Endothelial cell of umbilical vein (primary cell): ENCODE measurements around the gene RACGAP1. TPM values are rescaled to one million over a fixed set of nuclear protein-coding genes. Genes with fewer than 3 reads are reported as not detected.

ENCODE experiments used
- BruUV-seq: library from RNA; stranded (reverse); fragments of 400-500 nt; replicated peaks from 2 replicates; lab custom pipeline; 2021; lab: Mats Ljungman, UMichigan
- CTCF ChIA-PET: fragments of 300-600, 350-600 bp; sonication (Branson Sonifier 250); formaldehyde crosslinking; loops from one replicate; lab custom pipeline; 2021; ENCODE audit warnings: antibody characterized with exemption, inconsistent platforms; lab: Charles Lee
- POLR2A ChIA-PET: fragments of 300-600, 350-600 bp; sonication (Branson Sonifier 250); formaldehyde crosslinking; loops from one replicate; lab custom pipeline; 2021; ENCODE audit warnings: antibody characterized with exemption, inconsistent platforms; lab: Charles Lee
- DNase-seq: peaks from one replicate; pipeline ENCODE4 v3.0.0-alpha.2; 2011; ENCODE audit warnings: low read depth, low spot score
- FAIRE-seq: peaks from 2 replicates; lab custom pipeline; 2011; peaks lifted over from hg19 to GRCh38; lab: Jason Lieb, UNC
- H2AFZ ChIP-seq: 2 replicates; pipeline ENCODE4 v1.6.0; 2012; ENCODE audit warnings: low read depth, low read length, control low read depth, inconsistent platforms
- H3K27ac ChIP-seq: 2 replicates; pipeline ENCODE4 v1.5.1; 2011; ENCODE audit warnings: low read depth, mild to moderate bottlenecking, control low read depth, low read length, moderate library complexity; ENCODE audit not compliant: insufficient read depth
- H3K27me3 ChIP-seq, 2 experiments: 2 replicates each; pipeline versions ENCODE4 v1.6.0 to v1.6.1; 2011; ENCODE audit warnings: low read length in 2 of 2, mixed read lengths in 1 of 2; ENCODE audit not compliant: control insufficient read depth in 2 of 2, insufficient read depth in 2 of 2
- H3K36me3 ChIP-seq, 2 experiments: 2 replicates in 1 of 2; 3 replicates in 1 of 2; pipeline ENCODE4 v1.5.1; 2011; ENCODE audit warnings: low read length in 2 of 2, mild to moderate bottlenecking in 1 of 2, moderate library complexity in 1 of 2; ENCODE audit not compliant: control insufficient read depth in 2 of 2, insufficient read depth in 2 of 2; ENCODE audit errors: extremely low read depth in 1 of 2
- H3K4me1 ChIP-seq: 3 replicates; pipeline ENCODE4 v1.5.1; 2011; ENCODE audit warnings: mild to moderate bottlenecking, low read length; ENCODE audit not compliant: control insufficient read depth, insufficient read depth; ENCODE audit errors: extremely low read depth
- H3K4me2 ChIP-seq: 2 replicates; pipeline ENCODE4 v1.6.1; 2011; ENCODE audit warnings: low read length, control low read depth, mixed read lengths; ENCODE audit not compliant: insufficient read depth
- H3K4me3 ChIP-seq, 3 experiments: fragments of 200-600 bp in 1 of 3; sonication (generic), shearing (Covaris generic) in 1 of 3; replicated peaks in 1 of 3; 2 replicates each; pipeline ENCODE4 v1.5.1; 2011 to 2016; ENCODE audit warnings: control low read depth in 3 of 3, low read length in 3 of 3, mild to moderate bottlenecking in 2 of 3, inconsistent platforms in 1 of 3, low read depth in 1 of 3, moderate library complexity in 1 of 3; ENCODE audit not compliant: insufficient read depth in 1 of 3
- H3K79me2 ChIP-seq: 2 replicates; pipeline ENCODE4 v1.6.0; 2012; ENCODE audit warnings: low read length, inconsistent platforms; ENCODE audit not compliant: control insufficient read depth, insufficient read depth
- H3K9ac ChIP-seq: replicated peaks from 2 replicates; pipeline ENCODE3; 2011; ENCODE audit warnings: low read length, control low read depth; ENCODE audit not compliant: insufficient read depth; ENCODE audit errors: extremely low read depth
- H3K9me1 ChIP-seq: replicated peaks from 3 replicates; pipeline ENCODE4 v1.6.0; 2011; ENCODE audit warnings: mild to moderate bottlenecking, low read length; ENCODE audit not compliant: control insufficient read depth, insufficient read depth; ENCODE audit errors: extremely low read depth
- H3K9me3 ChIP-seq: replicated peaks from 2 replicates; pipeline ENCODE4 v1.5.1; 2012; ENCODE audit warnings: low read length, inconsistent platforms; ENCODE audit not compliant: control insufficient read depth, insufficient read depth
- H4K20me1 ChIP-seq: replicated peaks from 2 replicates; pipeline ENCODE3; 2011; ENCODE audit warnings: mild to moderate bottlenecking, low read length; ENCODE audit not compliant: control insufficient read depth, insufficient read depth; ENCODE audit errors: extremely low read depth
- CTCF ChIP-seq, 2 donors: IDR thresholded peaks; 1 replicate in 1 of 2; 2 replicates in 1 of 2; pipeline ENCODE4 v1.5.1; 2011; ENCODE audit warnings: low read length in 2 of 2, mild to moderate bottlenecking in 2 of 2, moderate library complexity in 2 of 2, control low read depth in 1 of 2, inconsistent platforms in 1 of 2, low read depth in 1 of 2; ENCODE audit not compliant: insufficient read depth in 1 of 2; ENCODE audit errors: extremely low read depth in 1 of 2
- EZH2 ChIP-seq: IDR thresholded peaks from 2 replicates; pipeline ENCODE4 v1.6.1; 2012; ENCODE audit warnings: borderline replicate concordance, low read depth, mild to moderate bottlenecking, moderate library complexity, low read length, inconsistent platforms; ENCODE audit not compliant: severe bottlenecking
- FOS ChIP-seq: IDR thresholded peaks from 2 replicates; pipeline ENCODE4 v1.6.1; 2011; ENCODE audit warnings: mild to moderate bottlenecking, low read length, moderate library complexity, borderline replicate concordance; ENCODE audit not compliant: insufficient read depth
- GATA2 ChIP-seq: IDR thresholded peaks from 2 replicates; pipeline ENCODE4 v1.7.0; 2011; ENCODE audit warnings: low read depth, mild to moderate bottlenecking, moderate library complexity, mixed read lengths, low read length; ENCODE audit not compliant: insufficient read length, insufficient read depth
- JUN ChIP-seq: IDR thresholded peaks from 2 replicates; pipeline ENCODE4 v1.6.1; 2011; ENCODE audit warnings: borderline replicate concordance, low read depth; ENCODE audit not compliant: insufficient read length, insufficient read depth
- MAX ChIP-seq: IDR thresholded peaks from 2 replicates; pipeline ENCODE4 v1.6.1; 2011; ENCODE audit not compliant: insufficient read depth, insufficient read length
- MYC ChIP-seq: IDR thresholded peaks from one replicate; pipeline ENCODE4 v1.6.1; 2011; ENCODE audit warnings: mild to moderate bottlenecking, low read depth, low read length
- POLR2A ChIP-seq: IDR thresholded peaks from 2 replicates; pipeline ENCODE4 v1.6.1; 2012; ENCODE audit warnings: low read depth, mild to moderate bottlenecking, control low read depth, low read length
- POLR2AphosphoS5 ChIP-seq: IDR thresholded peaks from 2 replicates; pipeline ENCODE4 v1.6.1; 2012; ENCODE audit warnings: low read depth, mild to moderate bottlenecking, control low read depth, low read length, moderate library complexity; ENCODE audit not compliant: insufficient read depth
- dilution Hi-C: fragments of 300-500 bp; cut with MboI; formaldehyde crosslinking; loops from one replicate; pipeline ENCODE4 v1.15.0; 2019; ENCODE audit warnings: low sequenced_read_pairs; ENCODE audit not compliant: extremely low pct_ligation_motif_present
- intact Hi-C: fragments of 100-400 bp; cut with micrococcal nuclease; formaldehyde crosslinking; loops from one replicate; pipeline ENCODE4 v1.10.0; 2022
- polyA plus RNA-seq, 4 experiments: library from polyadenylated mRNA; depleted of rRNA in 3 of 4; stranded (reverse) in 3 of 4; unstranded in 1 of 4; fragments of >200 nt; gene quantifications; 2 replicates each; pipeline versions ENCODE4 v1.2.1 to v1.2.3, GENCODE V29; 2011 to 2012; ENCODE audit warnings: missing spikeins in 1 of 4
- total RNA-seq: library from RNA; stranded (reverse); gene quantifications from 2 replicates; pipeline ENCODE4 v1.2.3, GENCODE V29; 2021

Gene RACGAP1
- total and polyA plus RNA-seq, 2 donors (not counting 3 experiments of a cell fraction or from before 2014, with no cell fraction given), result 16.5 to 56.3 TPM

- TF ChIP-seq GATA2 (no peak), MAX (no peak), MYC (no peak), POLR2AphosphoS5 (no peak), CTCF (IDR thresholded peaks at IDR 0.05; ENCODE audit: extremely low read depth in 1 of 2, insufficient read depth in 1 of 2, low read depth in 1 of 2, low read length in 2 of 2) (no peak), EZH2 (no peak), POLR2A (no peak), JUN (no peak), FOS (no peak)
- ChIA-PET POLR2A (interaction anchor here (0.6 kb wide), 1 partner anchor 23 kb away, joined by 3 read pairs; no protein-coding TSS in a partner anchor), CTCF (interaction anchor here (1.7 to 11.4 kb wide), 5 partner anchors 13 to 105 kb away, joined by 4 to 317 read pairs (median 168); partner anchors contain the start of gene ASIC1)
- Histone ChIP-seq H3K36me3 (no peaks in the 10 kb centered on the region), H3K27me3 (peaks cover 16 to 18% of the 10 kb centered on the region in 2 experiments), H3K4me2 (no peak overlapping the region), H4K20me1 (no peaks in the 10 kb centered on the region), H3K9me3 (no peaks in the 10 kb centered on the region), H3K27ac (no peak overlapping the region), H3K4me3 (no peak overlapping the region), H2AFZ (no peak overlapping the region), H3K9ac (no peak overlapping the region), H3K9me1 (no peaks in the 10 kb centered on the region), H3K4me1 (peaks cover 4% of the 10 kb centered on the region), H3K79me2 (no peaks in the 10 kb centered on the region)
- no peak for DNase-seq
- no peak for FAIRE-seq
- intact Hi-C loops (no loop called here), dilution Hi-C loops (loop anchor here (25.0 kb wide), 1 partner anchor 91 kb away; the partner anchor contains the start of gene ASIC1)
- no TSS peak for BruUV-seq
Observed at GRCh38 chr12:49971141-49971540, 54.2 kb downstream of the RACGAP1 start.
